ENCODE data around the gene C1QTNF7. TPM values are rescaled to one million over a fixed set of nuclear protein-coding genes. Genes with fewer than 3 reads are reported as not detected.

The C1QTNF7 gene, protein sequence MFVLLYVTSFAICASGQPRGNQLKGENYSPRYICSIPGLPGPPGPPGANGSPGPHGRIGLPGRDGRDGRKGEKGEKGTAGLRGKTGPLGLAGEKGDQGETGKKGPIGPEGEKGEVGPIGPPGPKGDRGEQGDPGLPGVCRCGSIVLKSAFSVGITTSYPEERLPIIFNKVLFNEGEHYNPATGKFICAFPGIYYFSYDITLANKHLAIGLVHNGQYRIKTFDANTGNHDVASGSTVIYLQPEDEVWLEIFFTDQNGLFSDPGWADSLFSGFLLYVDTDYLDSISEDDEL
- not detected for polyA plus RNA-seq (2013, experiment 1 of 4)
- polyA plus RNA-seq (2013, experiment 2 of 4), result not detected
- polyA plus RNA-seq (2013, experiment 3 of 4), result not detected
- polyA plus RNA-seq (2013, experiment 4 of 4), result 0.08 TPM

DNA sequence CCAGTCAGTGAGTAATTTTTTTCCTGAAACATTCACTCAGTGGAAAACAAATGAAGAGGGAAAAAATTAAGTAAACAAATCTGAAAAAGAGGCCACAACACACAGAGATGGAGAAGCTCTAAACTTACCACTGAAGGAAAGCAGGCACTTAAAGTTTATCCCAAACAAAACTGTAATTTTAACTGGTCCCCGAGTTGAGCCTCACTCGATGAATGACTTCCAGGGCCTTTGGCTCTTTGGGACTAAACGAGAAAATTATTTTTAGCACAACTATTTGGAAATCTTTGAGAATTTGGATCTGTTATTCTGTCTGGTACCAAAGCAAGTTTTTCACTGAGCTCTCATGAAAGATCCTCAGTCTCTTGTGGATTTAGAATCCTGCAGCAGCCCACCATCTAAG lies at the start of gene C1QTNF7:
Gene C1QTNF7 (plus strand): TSS at position 333 of the 400 bp plus-strand sequence. CDS start 7,711 bp downstream, outside the sequence.
- Histone ChIP-seq H3K4me3 (ENCODE audit: insufficient read depth, low read depth, low read length) (no peak within 1 kb of the TSS), H3K36me3 (ENCODE audit: control insufficient read depth, insufficient read depth, low read length) (no peaks in the 10 kb centered on the region), H3K9me3 (ENCODE audit: control insufficient read depth, low read length) (no peaks in the 10 kb centered on the region), H3K27ac (ENCODE audit: insufficient read depth, low read depth, low read length, poor library complexity, severe bottlenecking) (no peak within 1 kb of the TSS), H3K27me3 (ENCODE audit: control insufficient read depth, insufficient read depth, low read length, poor library complexity, severe bottlenecking) (no peaks in the 10 kb centered on the region), H3K4me1 (ENCODE audit: control insufficient read depth, insufficient read depth, low read length) (no peaks in the 10 kb centered on the region)
- WGBS, 2 experiments, result 94% methylated on average over 3 of the region's 3 CpGs

DNA sequence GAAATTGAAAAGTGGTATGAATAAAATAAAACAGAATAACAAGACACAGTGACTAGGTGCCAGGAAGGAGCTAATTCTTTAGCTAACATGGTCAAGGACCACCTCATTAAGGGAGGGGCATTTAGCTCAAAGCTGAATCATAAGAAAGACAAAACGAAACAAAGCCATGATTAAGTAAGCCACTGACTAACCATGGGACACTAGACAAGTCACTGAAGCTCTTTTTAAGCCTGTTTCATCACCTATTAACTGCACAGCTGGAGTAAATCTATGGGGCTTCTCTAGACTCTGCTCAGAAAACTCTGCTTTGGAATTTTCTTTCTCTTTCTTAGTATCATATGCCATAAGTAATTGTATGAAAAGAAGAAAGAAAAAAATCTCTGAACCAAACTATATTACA lies 49.8 kb upstream of the C1QTNF7 start:
- peaks cover 4% of the 10 kb centered on the region for H3K4me1 ChIP-seq (ENCODE audit: control insufficient read depth, insufficient read depth, low read length)
- H3K9me3 ChIP-seq (ENCODE audit: control insufficient read depth, low read length), result no peaks in the 10 kb centered on the region
- H3K27me3 ChIP-seq (ENCODE audit: control insufficient read depth, insufficient read depth, low read length, poor library complexity, severe bottlenecking), result no peaks in the 10 kb centered on the region
- H3K4me3 ChIP-seq (ENCODE audit: insufficient read depth, low read depth, low read length), result no peak overlapping the region
- H3K36me3 ChIP-seq (ENCODE audit: control insufficient read depth, insufficient read depth, low read length), result no peaks in the 10 kb centered on the region
- 71 to 72% methylated on average over 1 of the region's 1 CpG for WGBS, 2 experiments
- no peak overlapping the region for H3K27ac ChIP-seq (ENCODE audit: insufficient read depth, low read depth, low read length, poor library complexity, severe bottlenecking)

DNA sequence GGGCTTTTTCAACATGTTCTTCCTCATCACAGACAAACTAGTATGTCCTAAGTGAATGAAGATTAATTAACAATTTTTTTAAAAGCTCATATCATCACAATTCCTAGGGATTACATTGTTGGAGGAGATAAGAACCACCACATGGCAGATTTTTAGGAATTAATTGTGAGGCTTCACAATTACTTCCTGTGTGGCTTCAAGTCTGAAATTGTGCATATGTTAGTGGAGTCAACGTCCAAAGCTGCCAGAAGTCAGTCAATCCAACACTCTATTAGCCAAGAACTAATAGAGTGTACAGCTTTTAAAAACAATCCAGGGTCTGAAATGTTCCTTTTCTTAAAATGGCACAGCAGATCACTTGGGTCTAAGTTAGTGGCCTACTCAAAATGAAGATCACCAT lies 49.3 kb upstream of the C1QTNF7 start:
- H3K27ac ChIP-seq (ENCODE audit: insufficient read depth, low read depth, low read length, poor library complexity, severe bottlenecking), result no peak overlapping the region
- H3K4me1 ChIP-seq (ENCODE audit: control insufficient read depth, insufficient read depth, low read length), result peaks cover 4% of the 10 kb centered on the region
- no peaks in the 10 kb centered on the region for H3K27me3 ChIP-seq (ENCODE audit: control insufficient read depth, insufficient read depth, low read length, poor library complexity, severe bottlenecking)
- no peaks in the 10 kb centered on the region for H3K9me3 ChIP-seq (ENCODE audit: control insufficient read depth, low read length)
- no peak overlapping the region for H3K4me3 ChIP-seq (ENCODE audit: insufficient read depth, low read depth, low read length)
- no peaks in the 10 kb centered on the region for H3K36me3 ChIP-seq (ENCODE audit: control insufficient read depth, insufficient read depth, low read length)
- WGBS, 2 experiments, result 94 to 100% methylated on average over 1 of the region's 1 CpG

DNA sequence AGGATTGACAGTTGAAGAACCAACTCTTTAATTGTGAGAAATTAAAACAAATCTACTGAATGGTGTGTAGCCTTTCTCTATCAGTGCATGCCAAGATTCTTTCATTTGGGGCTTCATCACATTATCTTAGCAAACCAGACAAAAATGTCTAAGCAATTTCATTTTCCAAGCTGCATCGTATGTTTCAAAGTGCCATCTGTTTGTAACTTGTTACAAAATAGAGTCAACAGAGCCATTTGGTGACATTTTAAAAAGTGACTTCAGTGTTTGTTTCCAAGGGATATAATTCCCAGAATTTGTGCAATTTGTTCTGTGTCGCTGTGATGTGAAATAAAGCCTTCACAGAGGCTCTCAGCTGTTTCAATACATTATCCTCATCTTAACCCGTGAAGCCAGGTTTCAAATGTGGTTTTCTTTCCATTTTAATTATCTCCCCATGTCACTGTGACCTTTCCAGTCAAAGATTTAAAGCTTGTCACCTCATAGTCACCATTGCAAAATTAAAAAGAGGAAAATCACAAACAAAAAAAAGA lies 46.0 kb upstream of the C1QTNF7 start:
- H3K27me3 ChIP-seq (ENCODE audit: control insufficient read depth, insufficient read depth, low read length, poor library complexity, severe bottlenecking), result no peaks in the 10 kb centered on the region
- H3K9me3 ChIP-seq (ENCODE audit: control insufficient read depth, low read length), result no peaks in the 10 kb centered on the region
- peaks cover 4% of the 10 kb centered on the region for H3K4me1 ChIP-seq (ENCODE audit: control insufficient read depth, insufficient read depth, low read length)
- no peaks in the 10 kb centered on the region for H3K36me3 ChIP-seq (ENCODE audit: control insufficient read depth, insufficient read depth, low read length)
- no peak overlapping the region for H3K27ac ChIP-seq (ENCODE audit: insufficient read depth, low read depth, low read length, poor library complexity, severe bottlenecking)
- WGBS, 2 experiments, result 94% methylated on average over 3 of the region's 3 CpGs
- H3K4me3 ChIP-seq (ENCODE audit: insufficient read depth, low read depth, low read length), result no peak overlapping the region

DNA sequence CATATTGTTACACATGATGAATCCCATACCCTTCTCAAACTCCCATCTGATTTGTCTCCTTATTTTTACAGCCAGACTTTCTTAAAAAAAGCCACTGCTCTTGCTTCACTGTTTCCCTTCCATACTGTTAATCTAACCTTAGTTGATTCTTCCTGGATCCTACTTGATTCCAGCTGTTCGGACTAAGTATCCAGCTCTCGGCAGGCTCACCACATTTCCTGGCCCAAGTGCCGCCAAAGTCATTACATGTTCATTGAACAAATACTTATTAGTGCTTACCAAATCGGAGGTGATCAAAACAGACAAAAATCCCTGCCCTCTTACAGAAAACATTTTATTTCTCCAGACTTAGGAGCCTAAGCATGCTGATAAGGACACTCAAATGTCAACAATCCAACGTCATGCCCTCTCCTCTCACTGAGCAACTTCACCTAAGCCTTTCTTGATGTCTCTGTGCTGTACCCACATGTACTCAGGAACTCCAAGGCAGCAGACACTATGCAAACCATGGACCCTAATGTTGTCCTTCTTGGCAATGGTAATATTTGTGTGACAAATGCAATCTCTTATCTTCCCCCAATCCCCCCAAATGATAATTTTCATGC lies 45.1 kb upstream of the C1QTNF7 start:
- H3K27me3 ChIP-seq (ENCODE audit: control insufficient read depth, insufficient read depth, low read length, poor library complexity, severe bottlenecking), result no peaks in the 10 kb centered on the region

DNA sequence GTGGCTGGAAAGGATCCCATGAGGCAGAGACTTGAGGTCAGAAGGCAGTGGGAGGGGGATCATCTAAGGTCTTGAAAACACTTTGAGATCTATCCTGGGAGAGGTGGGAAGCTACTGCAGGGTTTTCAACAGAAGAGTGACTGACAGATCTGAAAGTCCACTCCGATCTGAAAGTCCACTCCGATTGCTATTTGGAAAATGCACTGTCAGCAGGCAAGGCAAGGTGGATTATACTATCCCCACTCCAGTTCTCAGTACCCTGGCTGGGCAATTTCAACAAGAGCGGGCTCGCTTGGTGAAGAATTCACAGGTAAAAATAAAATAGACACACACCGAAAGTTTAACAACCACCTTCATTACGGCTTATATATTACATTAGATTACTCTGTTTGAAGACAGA lies 42.3 kb upstream of the C1QTNF7 start:
- H3K27me3 ChIP-seq (ENCODE audit: control insufficient read depth, insufficient read depth, low read length, poor library complexity, severe bottlenecking), result no peaks in the 10 kb centered on the region

More for the DNA sequence above, 45.1 kb upstream of the C1QTNF7 start:
- H3K9me3 ChIP-seq (ENCODE audit: control insufficient read depth, low read length), result no peaks in the 10 kb centered on the region
- peaks cover 9% of the 10 kb centered on the region for H3K4me1 ChIP-seq (ENCODE audit: control insufficient read depth, insufficient read depth, low read length)
- no peak overlapping the region for H3K27ac ChIP-seq (ENCODE audit: insufficient read depth, low read depth, low read length, poor library complexity, severe bottlenecking)
- H3K4me3 ChIP-seq (ENCODE audit: insufficient read depth, low read depth, low read length), result no peak overlapping the region
- H3K36me3 ChIP-seq (ENCODE audit: control insufficient read depth, insufficient read depth, low read length), result no peaks in the 10 kb centered on the region
- 90 to 96% methylated on average over 5 of the region's 5 CpGs for WGBS, 2 experiments

DNA sequence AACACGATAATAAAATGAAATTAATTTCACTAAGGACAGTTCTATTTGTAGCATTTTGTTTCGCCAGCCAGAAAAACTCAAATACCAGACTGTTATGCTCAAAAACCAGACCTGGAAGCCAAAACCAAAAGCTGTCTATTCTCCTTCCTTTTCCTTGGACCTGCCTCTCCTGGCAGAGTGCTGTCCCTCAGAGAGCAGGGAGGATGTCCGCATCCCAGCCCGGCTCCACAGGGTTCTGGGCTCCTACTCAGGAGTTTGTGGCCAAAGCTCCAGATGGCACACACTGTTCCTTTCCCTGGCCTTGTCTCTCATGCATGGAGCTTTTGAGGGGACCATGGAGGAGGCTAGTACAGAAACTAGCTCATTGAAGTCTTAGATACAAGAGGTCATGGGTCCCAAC lies 41.9 kb upstream of the C1QTNF7 start:
- no peak overlapping the region for H3K27ac ChIP-seq (ENCODE audit: insufficient read depth, low read depth, low read length, poor library complexity, severe bottlenecking)
- H3K4me3 ChIP-seq (ENCODE audit: insufficient read depth, low read depth, low read length), result no peak overlapping the region
- no peaks in the 10 kb centered on the region for H3K27me3 ChIP-seq (ENCODE audit: control insufficient read depth, insufficient read depth, low read length, poor library complexity, severe bottlenecking)
- no peaks in the 10 kb centered on the region for H3K9me3 ChIP-seq (ENCODE audit: control insufficient read depth, low read length)
- H3K4me1 ChIP-seq (ENCODE audit: control insufficient read depth, insufficient read depth, low read length), result peaks cover 6% of the 10 kb centered on the region
- 95 to 96% methylated on average over 4 of the region's 4 CpGs for WGBS, 2 experiments
- H3K36me3 ChIP-seq (ENCODE audit: control insufficient read depth, insufficient read depth, low read length), result no peaks in the 10 kb centered on the region

More for the DNA sequence above, 42.3 kb upstream of the C1QTNF7 start:
- Histone ChIP-seq H3K4me1 (ENCODE audit: control insufficient read depth, insufficient read depth, low read length) (peaks cover 6% of the 10 kb centered on the region), H3K36me3 (ENCODE audit: control insufficient read depth, insufficient read depth, low read length) (no peaks in the 10 kb centered on the region), H3K9me3 (ENCODE audit: control insufficient read depth, low read length) (no peaks in the 10 kb centered on the region), H3K4me3 (ENCODE audit: insufficient read depth, low read depth, low read length) (no peak overlapping the region), H3K27ac (ENCODE audit: insufficient read depth, low read depth, low read length, poor library complexity, severe bottlenecking) (no peak overlapping the region)
- WGBS, 2 experiments, result 95 to 96% methylated on average over 6 of the region's 6 CpGs

DNA sequence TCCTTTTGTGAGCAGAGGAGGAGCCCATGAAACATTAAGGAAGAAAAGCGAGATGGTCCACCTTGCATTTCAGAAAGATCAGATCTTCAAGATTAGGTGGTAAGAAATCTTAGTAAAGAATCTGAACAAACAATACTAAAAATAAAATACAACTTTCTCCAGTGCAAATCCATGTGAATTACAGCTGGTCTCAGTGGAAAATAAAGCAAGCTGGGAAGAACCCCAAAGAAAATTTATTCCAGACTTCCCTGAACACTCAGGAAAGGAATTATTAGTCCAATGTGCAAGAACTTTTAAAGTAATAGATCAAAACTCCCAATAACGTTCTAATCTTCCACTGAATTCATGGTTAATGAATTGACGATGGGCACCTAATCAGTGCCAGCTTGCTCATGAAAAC lies 37.3 kb upstream of the C1QTNF7 start:
- Histone ChIP-seq H3K27me3 (ENCODE audit: control insufficient read depth, insufficient read depth, low read length, poor library complexity, severe bottlenecking) (no peaks in the 10 kb centered on the region), H3K27ac (ENCODE audit: insufficient read depth, low read depth, low read length, poor library complexity, severe bottlenecking) (no peak overlapping the region), H3K36me3 (ENCODE audit: control insufficient read depth, insufficient read depth, low read length) (no peaks in the 10 kb centered on the region), H3K4me3 (ENCODE audit: insufficient read depth, low read depth, low read length) (no peak overlapping the region), H3K9me3 (ENCODE audit: control insufficient read depth, low read length) (no peaks in the 10 kb centered on the region), H3K4me1 (ENCODE audit: control insufficient read depth, insufficient read depth, low read length) (peaks cover 6% of the 10 kb centered on the region)
- WGBS, 2 experiments, result 88 to 100% methylated on average over 2 of the region's 3 CpGs

DNA sequence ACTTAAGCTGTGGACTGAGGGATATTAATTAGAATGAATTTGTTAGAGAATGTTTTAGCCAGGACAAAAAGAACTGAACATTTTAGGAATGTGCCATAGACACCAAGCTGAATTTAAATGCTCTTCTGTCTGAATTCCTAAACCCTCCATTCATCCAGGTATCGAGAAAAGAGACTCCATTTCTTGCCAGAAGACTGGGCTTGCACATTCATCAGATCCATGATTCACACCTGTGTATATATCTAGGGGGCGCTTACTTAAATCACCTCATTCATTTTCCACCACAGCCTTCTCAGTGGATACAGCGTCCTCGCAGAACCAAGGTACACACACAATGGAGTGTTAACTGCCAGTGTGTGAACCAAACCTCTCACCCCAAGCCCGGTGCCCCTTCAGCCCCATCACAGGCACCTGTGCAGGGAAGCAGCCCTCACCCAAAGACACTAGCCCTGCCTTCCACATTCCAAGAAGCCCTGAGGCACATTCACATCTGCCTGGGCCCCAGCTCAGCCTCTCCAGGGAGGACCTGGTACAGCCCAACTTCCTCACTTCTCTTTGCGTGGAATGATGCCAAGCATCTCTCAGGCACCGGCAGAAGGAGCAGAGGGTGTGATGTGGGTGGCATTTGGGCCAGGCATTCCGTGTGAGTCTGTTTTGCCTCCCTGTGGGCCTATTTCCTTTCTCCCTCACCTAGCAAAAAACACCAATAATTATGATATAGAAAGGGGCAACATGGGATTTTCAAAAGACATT lies 35.6 kb upstream of the C1QTNF7 start:
- H3K27me3 ChIP-seq (ENCODE audit: control insufficient read depth, insufficient read depth, low read length, poor library complexity, severe bottlenecking), result no peaks in the 10 kb centered on the region
- H3K36me3 ChIP-seq (ENCODE audit: control insufficient read depth, insufficient read depth, low read length), result no peaks in the 10 kb centered on the region
- peaks cover 2% of the 10 kb centered on the region for H3K4me1 ChIP-seq (ENCODE audit: control insufficient read depth, insufficient read depth, low read length)
- no peak overlapping the region for H3K27ac ChIP-seq (ENCODE audit: insufficient read depth, low read depth, low read length, poor library complexity, severe bottlenecking)
- WGBS, 2 experiments, result 96% methylated on average over 7 to 8 of the region's 8 CpGs
- H3K4me3 ChIP-seq (ENCODE audit: insufficient read depth, low read depth, low read length), result no peak overlapping the region
- H3K9me3 ChIP-seq (ENCODE audit: control insufficient read depth, low read length), result no peaks in the 10 kb centered on the region

DNA sequence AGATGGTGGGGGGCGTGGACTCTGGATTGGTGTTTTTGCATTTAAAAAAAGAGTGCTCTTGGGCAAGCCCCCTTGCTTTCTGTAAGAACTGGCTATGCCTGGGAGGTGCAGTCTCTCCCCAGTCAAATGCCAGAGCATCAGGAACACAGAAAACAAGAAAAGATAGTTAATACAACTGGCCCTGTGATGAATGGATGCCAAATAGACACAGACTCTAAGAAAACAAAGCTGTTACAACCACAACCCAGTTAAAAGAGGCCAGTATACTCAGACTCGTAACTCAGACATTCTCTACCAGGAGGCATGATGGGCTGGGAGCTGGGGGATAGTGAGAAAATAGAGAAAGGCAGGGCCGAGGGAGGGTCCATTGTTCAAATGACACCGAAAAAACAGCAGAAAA lies 32.5 kb upstream of the C1QTNF7 start:
- Histone ChIP-seq H3K9me3 (ENCODE audit: control insufficient read depth, low read length) (no peaks in the 10 kb centered on the region), H3K36me3 (ENCODE audit: control insufficient read depth, insufficient read depth, low read length) (no peaks in the 10 kb centered on the region), H3K27me3 (ENCODE audit: control insufficient read depth, insufficient read depth, low read length, poor library complexity, severe bottlenecking) (no peaks in the 10 kb centered on the region), H3K27ac (ENCODE audit: insufficient read depth, low read depth, low read length, poor library complexity, severe bottlenecking) (no peak overlapping the region), H3K4me1 (ENCODE audit: control insufficient read depth, insufficient read depth, low read length) (no peaks in the 10 kb centered on the region), H3K4me3 (ENCODE audit: insufficient read depth, low read depth, low read length) (no peak overlapping the region)
- WGBS, 2 experiments, result 85 to 90% methylated on average over 4 of the region's 4 CpGs
